Adrenal gland (tissue), 12 donors: ENCODE results near the gene LRBA. TPM values are rescaled to one million over a fixed set of nuclear protein-coding genes. Genes with fewer than 3 reads are reported as not detected.

ENCODE experiments used
- DNase-seq, 7 donors: peaks; one replicate each; pipeline ENCODE4 v3.0.0-alpha.2; 2019 to 2020
- H3K27ac ChIP-seq, 5 donors: fragments of 200-600 bp; sonication (generic) in 4 of 5; 1 replicate in 3 of 5; 2 replicates in 2 of 5; pipeline versions ENCODE4 v1.5.1 to v1.8.0; 2016 to 2020; ENCODE audit warnings: mild to moderate bottlenecking in 1 of 5
- H3K27me3 ChIP-seq: fragments of 200-600 bp; 2 replicates; pipeline ENCODE4 v1.8.0; 2021
- H3K36me3 ChIP-seq, 2 donors: fragments of 200-600 bp; replicated peaks in 1 of 2; 1 replicate in 1 of 2; 2 replicates in 1 of 2; pipeline versions ENCODE4 v1.5.1 to v1.8.0; 2018 to 2022
- H3K4me1 ChIP-seq, 2 donors: fragments of 200-600 bp; replicated peaks in 1 of 2; 1 replicate in 1 of 2; 2 replicates in 1 of 2; pipeline versions ENCODE4 v1.5.1 to v1.8.0; 2018 to 2021
- H3K4me3 ChIP-seq, 4 donors: fragments of 200-600 bp; sonication (generic) in 3 of 4; one replicate each; pipeline ENCODE4 v1.5.1; 2016 to 2018
- H3K9me3 ChIP-seq, 3 donors: fragments of 200-600 bp; sonication (generic) in 1 of 3; replicated peaks in 1 of 3; 1 replicate in 2 of 3; 2 replicates in 1 of 3; pipeline versions ENCODE4 v1.5.1 to v1.8.0; 2016 to 2021
- POLR2A ChIP-seq, 2 donors: fragments of 450-650 bp; IDR thresholded peaks; one replicate each; pipeline ENCODE4 v1.6.1; 2017; ENCODE audit warnings: antibody characterized with exemption in 2 of 2, mild to moderate bottlenecking in 2 of 2, moderate library complexity in 1 of 2
- WGBS, 4 donors: extraction: QIAGEN DNeasy Blood & Tissue Kit in 2 of 4; methylation state at CpG; one replicate each; pipeline versions ENCODE4 v1.1.5 to v1.1.7; 2013 to 2017; 5-methylcytosine and 5-hydroxymethylcytosine counted together
- intact Hi-C, 2 donors: fragments of 100-400 bp; cut with DNase I; formaldehyde crosslinking; loops; one replicate each; pipeline versions ENCODE4 v1.14.1 to v1.15.0; 2022 to 2023
- polyA plus RNA-seq, 3 donors: library from polyadenylated mRNA; stranded (reverse); fragments of 200-250 nt in 2 of 3; fragments of 350-450 nt in 1 of 3; fragmentation: Illumina TruSeq in 1 of 3; extraction: RNeasy Lipid Tissue Mini Kit (QIAGEN cat#74804) in 1 of 3; gene quantifications; one replicate each; pipeline ENCODE4 v1.2.3, GENCODE V29; 2013 to 2014
- total RNA-seq, 9 donors: library from RNA; depleted of rRNA in 4 of 9; stranded (reverse); fragments of >200 nt in 4 of 9; fragments of 120-200 nt in 1 of 9; fragmentation: NEBNext Ultra II Directional in 1 of 9; extraction: Animal tissue kit (Norgen Biotek cat#: 25700) in 1 of 9; gene quantifications; one replicate each; pipeline versions ENCODE4 v1.1.0 to v1.2.4, GENCODE V29; 2013 to 2023
- TF ChIP-seq, protein P1 (sequence below), 6 experiments: fragments of 450-650 bp in 4 of 6; fragments of 200-600 bp in 2 of 6; sonication (generic) in 1 of 6; IDR thresholded peaks; 1 replicate in 5 of 6; 2 replicates in 1 of 6; pipeline versions ENCODE4 v1.5.1 to v1.8.0; 2016 to 2021; ENCODE audit warnings: antibody characterized with exemption in 6 of 6, mild to moderate bottlenecking in 2 of 6, moderate library complexity in 1 of 6
- donor health status: healthy with polysubstance abuse.
- donor health status: Bipolar disorder and iron deficiency.
- donor health status: DM: yes; HTN: yes; CAD: no.
- donor health status: DM: no; HTN: no; CAD: no.
- donor health status: DM: no; HTN: no; CAD: no.
- donor health status: DM: yes; HTN: yes; CAD: no.

Gene LRBA
- total and polyA plus RNA-seq, 12 donors, result 9.6 to 106 (median 40.6) TPM

DNA sequence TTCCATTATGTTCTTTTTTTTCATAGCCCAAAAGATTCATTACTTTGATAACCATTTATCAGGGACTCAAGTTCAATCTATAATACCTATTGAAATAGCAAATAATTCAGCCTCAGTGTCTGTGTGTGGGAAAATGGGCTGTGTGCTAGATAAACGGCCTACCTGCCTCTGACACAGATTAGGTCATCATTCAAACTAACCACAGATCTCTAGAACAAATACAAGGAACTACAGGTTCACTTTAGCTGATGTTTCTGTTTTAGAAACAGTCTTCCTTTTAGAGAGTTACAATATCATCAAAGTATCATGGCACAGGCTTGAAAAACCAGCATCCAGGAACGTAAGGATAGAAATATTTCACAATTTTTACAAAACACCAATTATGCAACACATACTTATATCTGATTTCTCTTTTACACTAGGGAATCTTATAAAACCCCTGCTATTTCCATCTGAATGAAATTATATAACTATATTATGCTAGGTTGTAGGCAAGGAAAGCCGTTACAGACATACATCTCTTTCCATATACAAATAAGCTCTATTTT, 489.7 kb downstream of the LRBA start:
- WGBS, 4 donors, result 82 to 88% (median 84%) methylated on average over 3 of the region's 3 CpGs
- TF ChIP-seq, protein P1, sequence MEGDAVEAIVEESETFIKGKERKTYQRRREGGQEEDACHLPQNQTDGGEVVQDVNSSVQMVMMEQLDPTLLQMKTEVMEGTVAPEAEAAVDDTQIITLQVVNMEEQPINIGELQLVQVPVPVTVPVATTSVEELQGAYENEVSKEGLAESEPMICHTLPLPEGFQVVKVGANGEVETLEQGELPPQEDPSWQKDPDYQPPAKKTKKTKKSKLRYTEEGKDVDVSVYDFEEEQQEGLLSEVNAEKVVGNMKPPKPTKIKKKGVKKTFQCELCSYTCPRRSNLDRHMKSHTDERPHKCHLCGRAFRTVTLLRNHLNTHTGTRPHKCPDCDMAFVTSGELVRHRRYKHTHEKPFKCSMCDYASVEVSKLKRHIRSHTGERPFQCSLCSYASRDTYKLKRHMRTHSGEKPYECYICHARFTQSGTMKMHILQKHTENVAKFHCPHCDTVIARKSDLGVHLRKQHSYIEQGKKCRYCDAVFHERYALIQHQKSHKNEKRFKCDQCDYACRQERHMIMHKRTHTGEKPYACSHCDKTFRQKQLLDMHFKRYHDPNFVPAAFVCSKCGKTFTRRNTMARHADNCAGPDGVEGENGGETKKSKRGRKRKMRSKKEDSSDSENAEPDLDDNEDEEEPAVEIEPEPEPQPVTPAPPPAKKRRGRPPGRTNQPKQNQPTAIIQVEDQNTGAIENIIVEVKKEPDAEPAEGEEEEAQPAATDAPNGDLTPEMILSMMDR (IDR thresholded peaks at IDR 0.05), result no peak
- no peak for TF ChIP-seq POLR2A (IDR thresholded peaks at IDR 0.05)
- intact Hi-C loops, result no loop called here
- Histone ChIP-seq H3K27ac (no peak overlapping the region), H3K9me3 (no peaks in the 10 kb centered on the region), H3K27me3 (no peaks in the 10 kb centered on the region), H3K4me1 (no peaks in the 10 kb centered on the region), H3K36me3 (no peaks in the 10 kb centered on the region), H3K4me3 (no peak overlapping the region)
- no peak for DNase-seq

DNA sequence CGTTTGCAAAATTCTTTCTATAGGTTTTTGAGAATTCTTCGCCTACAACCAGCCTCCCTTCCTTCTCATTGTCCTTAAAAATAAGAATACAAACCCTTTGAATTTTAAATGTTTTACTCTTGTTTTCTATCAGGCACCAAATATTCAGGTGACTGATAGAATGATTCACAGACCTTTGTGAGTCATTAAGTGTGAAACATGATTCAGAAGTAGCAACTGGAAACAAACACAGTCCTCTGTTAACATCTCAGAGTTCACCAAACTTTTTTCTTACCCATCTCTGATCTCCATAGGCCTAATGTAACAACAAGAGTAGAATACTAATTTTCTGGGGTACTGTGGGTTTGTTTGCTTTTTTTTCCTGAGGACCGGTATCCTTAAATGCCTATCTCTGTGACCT, 496.5 kb downstream of the LRBA start:
- Histone ChIP-seq H3K27me3 (no peaks in the 10 kb centered on the region), H3K36me3 (no peaks in the 10 kb centered on the region), H3K27ac (no peak overlapping the region), H3K9me3 (no peaks in the 10 kb centered on the region), H3K4me1 (peaks cover 0 to 3% of the 10 kb centered on the region in 2 donors), H3K4me3 (no peak overlapping the region)
- no peak for TF ChIP-seq POLR2A (IDR thresholded peaks at IDR 0.05)
- TF ChIP-seq, protein P1 (IDR thresholded peaks at IDR 0.05), result no peak
- intact Hi-C loops, result no loop called here
- 74 to 77% (median 75%) methylated on average over 3 of the region's 3 CpGs for WGBS, 4 donors
- DNase-seq, result no peak

DNA sequence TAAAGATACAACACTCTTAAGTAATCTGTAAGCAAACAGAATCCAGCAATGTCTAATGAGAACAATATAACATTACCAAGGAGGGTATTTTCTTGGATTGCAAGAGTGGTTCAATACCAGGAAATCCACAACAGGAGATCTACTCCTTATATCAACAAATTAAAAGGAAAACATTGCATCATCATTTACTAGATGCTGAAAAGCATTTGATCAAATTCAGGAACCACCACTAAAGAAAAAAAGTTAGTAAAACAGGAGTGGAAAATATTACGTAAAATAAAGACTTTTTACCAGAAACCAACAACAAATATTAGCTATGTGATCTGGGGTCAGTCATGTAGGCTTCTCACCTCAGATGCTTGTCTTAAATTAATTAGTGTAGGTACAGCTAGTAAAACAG, 499.9 kb downstream of the LRBA start:
- H3K4me3 ChIP-seq, result no peak overlapping the region
- TF ChIP-seq, protein P1 (IDR thresholded peaks at IDR 0.05), result no peak
- no peak for TF ChIP-seq POLR2A (IDR thresholded peaks at IDR 0.05)
- intact Hi-C loops, result no loop called here
- no peaks in the 10 kb centered on the region for H3K27me3 ChIP-seq
- WGBS, 4 donors, result 81 to 95% (median 88%) methylated on average over 1 of the region's 1 CpG
- no peak for DNase-seq
- H3K4me1 ChIP-seq, result peaks cover 0 to 3% of the 10 kb centered on the region in 2 donors
- no peaks in the 10 kb centered on the region for H3K36me3 ChIP-seq
- H3K27ac ChIP-seq, result no peak overlapping the region
- H3K9me3 ChIP-seq, result no peaks in the 10 kb centered on the region

DNA sequence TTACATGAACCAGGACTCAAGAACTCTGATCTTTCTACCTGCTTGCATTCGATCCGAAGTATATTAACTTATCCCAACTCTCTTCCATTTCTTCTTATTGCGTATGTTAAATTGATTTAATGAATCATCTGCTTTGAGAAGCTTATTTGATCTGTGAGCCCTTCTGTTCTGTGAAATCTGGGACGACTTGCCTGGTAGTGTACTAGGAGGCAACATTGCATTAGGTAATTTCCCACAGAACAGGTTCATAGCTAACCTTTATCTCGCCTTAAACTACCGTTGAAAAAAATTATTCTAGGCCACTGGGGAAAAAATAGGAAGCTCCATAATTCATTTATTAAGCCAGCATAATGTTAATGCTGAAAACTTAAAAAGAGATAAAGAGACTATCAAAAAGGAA, 500.4 kb downstream of the LRBA start:
- H3K9me3 ChIP-seq, result no peaks in the 10 kb centered on the region
- TF ChIP-seq, protein P1 (IDR thresholded peaks at IDR 0.05), result no peak
- no peak for TF ChIP-seq POLR2A (IDR thresholded peaks at IDR 0.05)
- no peaks in the 10 kb centered on the region for H3K27me3 ChIP-seq
- peaks cover 0 to 3% of the 10 kb centered on the region in 2 donors for H3K4me1 ChIP-seq
- no peak for DNase-seq
- 89 to 93% (median 91%) methylated on average over 6 of the region's 6 CpGs for WGBS, 4 donors
- H3K4me3 ChIP-seq, result no peak overlapping the region
- H3K36me3 ChIP-seq, result no peaks in the 10 kb centered on the region
- intact Hi-C loops, result no loop called here
- H3K27ac ChIP-seq, result no peak overlapping the region
